ENCODE data around the gene LAMB4.

The LAMB4 gene

GRCh38 chr7:108051454-108051853 lies 78.7 kb downstream of the LAMB4 start:
- no peak for TF ChIP-seq CTCF (IDR thresholded peaks at IDR 0.05; ENCODE audit: control insufficient read depth, insufficient read depth, low read depth, low read length, missing control alignments)
- DNase-seq (ENCODE audit: low read depth) = no peak
- H3K4me3 ChIP-seq (ENCODE audit: control insufficient read depth, low read depth, low read length) = no peak overlapping the region

GRCh38 chr7:108049962-108050361 lies 80.2 kb downstream of the LAMB4 start:
- no peak overlapping the region for H3K4me3 ChIP-seq (ENCODE audit: control insufficient read depth, low read depth, low read length)
- no peak for TF ChIP-seq CTCF (IDR thresholded peaks at IDR 0.05; ENCODE audit: control insufficient read depth, insufficient read depth, low read depth, low read length, missing control alignments)
- DNase-seq (ENCODE audit: low read depth) = no peak

- no peak for DNase-seq (ENCODE audit: low read depth)
- TF ChIP-seq CTCF (IDR thresholded peaks at IDR 0.05; ENCODE audit: control insufficient read depth, insufficient read depth, low read depth, low read length, missing control alignments) = no peak
- no peak overlapping the region for H3K4me3 ChIP-seq (ENCODE audit: control insufficient read depth, low read depth, low read length)
Observed at GRCh38 chr7:108048422-108048821, 81.7 kb downstream of the LAMB4 start.

- DNase-seq (ENCODE audit: low read depth) = no peak
- TF ChIP-seq CTCF (IDR thresholded peaks at IDR 0.05; ENCODE audit: control insufficient read depth, insufficient read depth, low read depth, low read length, missing control alignments) = no peak
- no peak overlapping the region for H3K4me3 ChIP-seq (ENCODE audit: control insufficient read depth, low read depth, low read length)
Observed at GRCh38 chr7:108046952-108047506, 83.1 kb downstream of the LAMB4 start.

- no peak for TF ChIP-seq CTCF (IDR thresholded peaks at IDR 0.05; ENCODE audit: control insufficient read depth, insufficient read depth, low read depth, low read length, missing control alignments)
- no peak overlapping the region for H3K4me3 ChIP-seq (ENCODE audit: control insufficient read depth, low read depth, low read length)
- DNase-seq (ENCODE audit: low read depth) = no peak
Observed at GRCh38 chr7:108045669-108046068, 84.5 kb downstream of the LAMB4 start.

GRCh38 chr7:108045154-108045553 lies 85.0 kb downstream of the LAMB4 start:
- DNase-seq (ENCODE audit: low read depth) = no peak
- no peak for TF ChIP-seq CTCF (IDR thresholded peaks at IDR 0.05; ENCODE audit: control insufficient read depth, insufficient read depth, low read depth, low read length, missing control alignments)
- no peak overlapping the region for H3K4me3 ChIP-seq (ENCODE audit: control insufficient read depth, low read depth, low read length)

- DNase-seq (ENCODE audit: low read depth) = no peak
- no peak for TF ChIP-seq CTCF (IDR thresholded peaks at IDR 0.05; ENCODE audit: control insufficient read depth, insufficient read depth, low read depth, low read length, missing control alignments)
- H3K4me3 ChIP-seq (ENCODE audit: control insufficient read depth, low read depth, low read length) = no peak overlapping the region
Observed at GRCh38 chr7:108044345-108044744, 85.8 kb downstream of the LAMB4 start.

All from AG09309 (cell line).